H1 (cell line): Measurements from ENCODE around the gene MGST2. TPM values are rescaled to one million over a fixed set of nuclear protein-coding genes. Genes with fewer than 3 reads are reported as not detected.

Experiments
- CHD7 ChIP-seq: fragments of 300-600 bp; sonication (generic); IDR thresholded peaks from 2 replicates; pipeline ENCODE4 v1.7.1; 2012; ENCODE audit warnings: low read length, moderate library complexity, mild to moderate bottlenecking, inconsistent platforms; ENCODE audit not compliant: insufficient replicate concordance
- NANOG ChIP-seq: IDR thresholded peaks from 2 replicates; pipeline ENCODE4 v1.6.1; 2011; ENCODE audit warnings: low read length, low read depth, mild to moderate bottlenecking, inconsistent platforms; ENCODE audit not compliant: insufficient read depth, poor library complexity, severe bottlenecking
- polyA plus RNA-seq, 7 experiments: library from polyadenylated mRNA; depleted of rRNA in 3 of 7; stranded (reverse) in 5 of 7; unstranded in 2 of 7; fragments of >200 nt in 5 of 7; fragments of 200-250 nt in 2 of 7; gene quantifications; 1 replicate in 5 of 7; 2 replicates in 1 of 7; 4 replicates in 1 of 7; pipeline versions ENCODE4 v1.2.1 to v1.2.3, GENCODE V29; 2011 to 2013; ENCODE audit warnings: missing spikeins in 2 of 7, mixed read lengths in 2 of 7
- total RNA-seq: library from RNA; stranded (reverse); fragmentation: NEBNext Ultra II Directional; extraction: Animal tissue kit (Norgen Biotek cat#: 25700); gene quantifications from 2 replicates; pipeline ENCODE4 v1.2.1, GENCODE V29; 2021

MGST2 gene
- total and polyA plus RNA-seq, 2 of the 8 experiments (the other 6 are each of a cell fraction or from before 2014, with no cell fraction given), result 8.0 to 13.6 TPM

GRCh38 chr4:139663561-139664138 lies 2.0 kb upstream of the MGST2 start (continued):
- TF ChIP-seq CHD7 (no peak), NANOG (no peak)
